Stimulated activated CD4-positive, alpha-beta T cell treated with anti-CD3 and anti-CD28 coated beads, TNF-alpha, amount 100 ng/mL, for 24 hours (primary cell): ENCODE measurements around the gene LRMDA.

Experiments used
- DNase-seq, 3 experiments: peaks; one replicate each; pipeline ENCODE4 v3.0.0-alpha.2; 2020; ENCODE audit warnings: low read depth in 3 of 3

The LRMDA gene

GRCh38 chr10:75640803-75641202 lies 209.4 kb downstream of the LRMDA start:
- DNase-seq, result no peak

GRCh38 chr10:75643405-75643804 lies 212.0 kb downstream of the LRMDA start:
- DNase-seq, result no peak

GRCh38 chr10:75643944-75644692 lies 212.7 kb downstream of the LRMDA start:
- no peak for DNase-seq

- DNase-seq, result no peak
Measured at GRCh38 chr10:75645704-75646103, 214.3 kb downstream of the LRMDA start.

- DNase-seq, result no peak
Measured at GRCh38 chr10:75646218-75646915, 214.9 kb downstream of the LRMDA start.

- DNase-seq, result no peak
Measured at GRCh38 chr10:75646916-75647315, 215.5 kb downstream of the LRMDA start.

GRCh38 chr10:75647675-75648074 lies 216.3 kb downstream of the LRMDA start:
- no peak for DNase-seq

GRCh38 chr10:75648351-75648750 lies 216.9 kb downstream of the LRMDA start:
- no peak for DNase-seq

- DNase-seq, result no peak
Measured at GRCh38 chr10:75648854-75649253, 217.4 kb downstream of the LRMDA start.

- no peak for DNase-seq
Measured at GRCh38 chr10:75649466-75649865, 218.0 kb downstream of the LRMDA start.

GRCh38 chr10:75650648-75651047 lies 219.2 kb downstream of the LRMDA start:
- DNase-seq, result no peak

- no peak for DNase-seq
Measured at GRCh38 chr10:75651417-75651816, 220.0 kb downstream of the LRMDA start.

GRCh38 chr10:75652146-75652740 lies 220.8 kb downstream of the LRMDA start:
- DNase-seq, result no peak

- no peak for DNase-seq
Measured at GRCh38 chr10:75653761-75654160, 222.3 kb downstream of the LRMDA start.

GRCh38 chr10:75654171-75654771 lies 222.8 kb downstream of the LRMDA start:
- no peak for DNase-seq

- no peak for DNase-seq
Measured at GRCh38 chr10:75654772-75655171, 223.3 kb downstream of the LRMDA start.

GRCh38 chr10:75655791-75656451 lies 224.5 kb downstream of the LRMDA start:
- no peak for DNase-seq

- DNase-seq, result no peak
Measured at GRCh38 chr10:75657351-75657750, 225.9 kb downstream of the LRMDA start.

GRCh38 chr10:75658036-75658435 lies 226.6 kb downstream of the LRMDA start:
- DNase-seq, result no peak

GRCh38 chr10:75658496-75658895 lies 227.1 kb downstream of the LRMDA start:
- DNase-seq, result no peak

- DNase-seq, result no peak
Measured at GRCh38 chr10:75658915-75659314, 227.5 kb downstream of the LRMDA start.

- no peak for DNase-seq
Measured at GRCh38 chr10:75660823-75661222, 229.4 kb downstream of the LRMDA start.
